Neural cell (in vitro differentiated cells): ENCODE results near the gene CLCN1. TPM values are rescaled to one million over a fixed set of nuclear protein-coding genes. Genes with fewer than 3 reads are reported as not detected.
"Not testable (repeated sequence)": the region's sequence is repeated elsewhere in the genome, so short reads cannot be mapped to it uniquely, and the experiment has no call there.

Experiments used
- H2AFZ ChIP-seq: fragments of 200-600, 300-800 bp; sonication (generic), shearing (Covaris generic); 2 replicates; pipeline ENCODE4 v1.6.0; 2014; ENCODE audit warnings: low read depth, mild to moderate bottlenecking, antibody characterized with exemption, low read length, moderate library complexity
- H3F3A ChIP-seq: fragments of 200-600 bp; shearing (Covaris generic); 2 replicates; pipeline ENCODE4 v1.6.1; 2016; ENCODE audit warnings: mild to moderate bottlenecking, moderate library complexity, mixed read lengths, antibody characterized with exemption, low read length; ENCODE audit not compliant: insufficient read depth, poor library complexity, severe bottlenecking
- H3K27ac ChIP-seq: fragments of 200-600, 300-800 bp; sonication (generic), shearing (Covaris generic); 2 replicates; pipeline ENCODE4 v1.5.1; 2014; ENCODE audit warnings: mild to moderate bottlenecking, low read length, moderate library complexity
- H3K27me3 ChIP-seq: fragments of 300-800, 200-600 bp; sonication (generic), shearing (Covaris generic); 2 replicates; pipeline ENCODE4 v1.6.0; 2014; ENCODE audit warnings: mild to moderate bottlenecking, low read depth, low read length, moderate library complexity; ENCODE audit not compliant: insufficient read depth
- H3K36me3 ChIP-seq: fragments of 300-800, 200-600 bp; sonication (generic), shearing (Covaris generic); 2 replicates; pipeline ENCODE4 v1.5.1; 2014; ENCODE audit warnings: mild to moderate bottlenecking, antibody characterized with exemption, low read length, moderate library complexity; ENCODE audit not compliant: insufficient read depth
- H3K4me2 ChIP-seq: fragments of 300-800, 200-600 bp; sonication (generic), shearing (Covaris generic); 2 replicates; pipeline ENCODE4 v1.6.0; 2014; ENCODE audit warnings: mild to moderate bottlenecking, low read length
- H3K4me3 ChIP-seq: fragments of 300-800, 200-600 bp; sonication (generic), shearing (Covaris generic); 2 replicates; pipeline ENCODE4 v1.5.1; 2014; ENCODE audit warnings: mild to moderate bottlenecking, low read length, moderate library complexity
- H3K79me2 ChIP-seq: fragments of 200-600 bp; shearing (Covaris generic); replicated peaks from 2 replicates; pipeline ENCODE4 v1.6.0; 2014; ENCODE audit warnings: mild to moderate bottlenecking, low read length, moderate library complexity; ENCODE audit not compliant: insufficient read depth
- H3K9ac ChIP-seq: fragments of 300-800, 200-600 bp; sonication (generic), shearing (Covaris generic); 2 replicates; pipeline ENCODE4 v1.6.1; 2016; ENCODE audit warnings: mild to moderate bottlenecking, low read length, mixed read lengths
- H3K9me2 ChIP-seq: fragments of 200-600 bp; shearing (Covaris generic); 2 replicates; pipeline ENCODE4 v1.6.1; 2016; ENCODE audit warnings: mild to moderate bottlenecking, low read length, mixed read lengths; ENCODE audit not compliant: insufficient read depth
- H3K9me3 ChIP-seq: fragments of 200-600, 300-800 bp; sonication (generic), shearing (Covaris generic); 2 replicates; pipeline ENCODE4 v1.6.1; 2016; ENCODE audit warnings: mild to moderate bottlenecking, mixed run types, low read length, moderate library complexity, mixed read lengths
- H4K20me1 ChIP-seq: fragments of 200-600 bp; shearing (Covaris generic); 2 replicates; pipeline ENCODE4 v1.6.1; 2016; ENCODE audit warnings: mild to moderate bottlenecking, mixed run types; ENCODE audit not compliant: insufficient read depth
- CTCF ChIP-seq: fragments of 450-650 bp; IDR thresholded peaks from 2 replicates; pipeline ENCODE4 v1.5.1; 2014; ENCODE audit warnings: antibody characterized with exemption, mild to moderate bottlenecking, moderate library complexity; ENCODE audit not compliant: poor library complexity, severe bottlenecking
- EP300 ChIP-seq: fragments of 450-650 bp; conservative IDR thresholded peaks from 2 replicates; pipeline ENCODE4 v1.6.1; 2014; ENCODE audit warnings: antibody characterized with exemption, mild to moderate bottlenecking, moderate library complexity; ENCODE audit not compliant: poor library complexity, severe bottlenecking
- EZH2 ChIP-seq: fragments of 200-600, 300-800 bp; shearing (Covaris generic), sonication (generic); IDR thresholded peaks from 2 replicates; pipeline ENCODE4 v1.6.1; 2014; ENCODE audit warnings: antibody characterized with exemption, low read length, borderline replicate concordance, mild to moderate bottlenecking; ENCODE audit not compliant: insufficient read depth, poor library complexity, severe bottlenecking
- MXI1 ChIP-seq: fragments of 450-650 bp; conservative IDR thresholded peaks from 2 replicates; pipeline ENCODE4 v1.6.1; 2014; ENCODE audit warnings: antibody characterized with exemption, mild to moderate bottlenecking; ENCODE audit not compliant: poor library complexity, severe bottlenecking
- POLR2AphosphoS5 ChIP-seq: IDR thresholded peaks from 2 replicates; pipeline ENCODE4 v1.6.1; 2012
- RAD21 ChIP-seq: fragments of 450-650 bp; conservative IDR thresholded peaks from 2 replicates; pipeline ENCODE4 v1.6.1; 2014; ENCODE audit warnings: antibody characterized with exemption, mild to moderate bottlenecking, moderate library complexity
- REST ChIP-seq: IDR thresholded peaks from 2 replicates; pipeline ENCODE4 v1.6.1; 2012; ENCODE audit warnings: borderline replicate concordance
- SMC3 ChIP-seq: fragments of 450-650 bp; conservative IDR thresholded peaks from 2 replicates; pipeline ENCODE4 v1.6.1; 2014; ENCODE audit warnings: antibody characterized with exemption, mild to moderate bottlenecking, moderate library complexity; ENCODE audit not compliant: poor library complexity
- TAF1 ChIP-seq: IDR thresholded peaks from 2 replicates; pipeline ENCODE4 v1.6.1; 2012; ENCODE audit warnings: low read depth
- polyA plus RNA-seq: library from polyadenylated mRNA; depleted of rRNA; stranded (reverse); fragments of >200 nt; gene quantifications from 2 replicates; pipeline ENCODE4 v1.2.3, GENCODE V29; 2014

CLCN1 gene
- polyA plus RNA-seq, 1 donor from 2014 or later = not detected

GRCh38 chr7:143390104-143390772, 74.3 kb downstream of the CLCN1 start:
- no peaks in the 10 kb centered on the region for H3F3A ChIP-seq
- TF ChIP-seq MXI1 (no peak), EP300 (no peak)
- no peaks in the 10 kb centered on the region for H4K20me1 ChIP-seq

GRCh38 chr7:143390773-143391317, 74.9 kb downstream of the CLCN1 start:
- Histone ChIP-seq H2AFZ (no peak overlapping the region), H3F3A (no peaks in the 10 kb centered on the region), H3K4me3 (no peak overlapping the region), H3K9ac (no peak overlapping the region), H3K4me2 (no peak overlapping the region), H3K79me2 (no peaks in the 10 kb centered on the region), H4K20me1 (no peaks in the 10 kb centered on the region), H3K27ac (no peak overlapping the region), H3K9me2 (no peaks in the 10 kb centered on the region), H3K36me3 (no peaks in the 10 kb centered on the region), H3K9me3 (no peaks in the 10 kb centered on the region), H3K27me3 (no peaks in the 10 kb centered on the region)
- no peak for TF ChIP-seq POLR2AphosphoS5

More at GRCh38 chr7:143390104-143390772, 74.3 kb downstream of the CLCN1 start:
- Histone ChIP-seq H3K9me2 (no peaks in the 10 kb centered on the region), H3K4me2 (no peak overlapping the region), H3K9me3 (no peaks in the 10 kb centered on the region), H3K27ac (no peak overlapping the region), H3K4me3 (no peak overlapping the region), H2AFZ (no peak overlapping the region), H3K79me2 (no peaks in the 10 kb centered on the region), H3K9ac (no peak overlapping the region), H3K27me3 (no peaks in the 10 kb centered on the region), H3K36me3 (no peaks in the 10 kb centered on the region)

- H4K20me1 ChIP-seq = no peaks in the 10 kb centered on the region
- no peak overlapping the region for H3K9ac ChIP-seq
- H3K27ac ChIP-seq = no peak overlapping the region
- H3K4me2 ChIP-seq = no peak overlapping the region
- TF ChIP-seq MXI1 (no peak), CTCF (no peak), EZH2 (no peak), EP300 (no peak), SMC3 (no peak), TAF1 (no peak), REST (no peak), POLR2AphosphoS5 (no peak), RAD21 (no peak)
- H3K79me2 ChIP-seq = no peaks in the 10 kb centered on the region
- no peaks in the 10 kb centered on the region for H3F3A ChIP-seq
- no peak overlapping the region for H2AFZ ChIP-seq
- H3K9me3 ChIP-seq = no peaks in the 10 kb centered on the region
- no peaks in the 10 kb centered on the region for H3K27me3 ChIP-seq
- H3K4me3 ChIP-seq = no peak overlapping the region
- H3K36me3 ChIP-seq = no peaks in the 10 kb centered on the region
- no peaks in the 10 kb centered on the region for H3K9me2 ChIP-seq
Observed at GRCh38 chr7:143391462-143392404, 75.8 kb downstream of the CLCN1 start.

- not testable (repeated sequence) for H3F3A ChIP-seq, H3K9me2 ChIP-seq, H4K20me1 ChIP-seq, H3K27ac ChIP-seq, H3K4me3 ChIP-seq, H3K79me2 ChIP-seq, H3K27me3 ChIP-seq, H3K4me2 ChIP-seq, H3K9me3 ChIP-seq, H3K36me3 ChIP-seq, H3K9ac ChIP-seq, H2AFZ ChIP-seq
Observed at GRCh38 chr7:143392427-143392826, 76.5 kb downstream of the CLCN1 start.
